HG02623 (cell line): Measurements from ENCODE around the gene WNT16.
"Not testable (repeated sequence)": the region's sequence is repeated elsewhere in the genome, so short reads cannot be mapped to it uniquely, and the experiment has no call there.

ENCODE experiments used
- ATAC-seq: cut with Tn5 transposase; IDR thresholded peaks from one replicate; pipeline ENCODE4 v1.9.1; 2021; ENCODE audit warnings: moderate library complexity; ENCODE audit not compliant: unreplicated experiment

The WNT16 gene

GRCh38 chr7:121305109-121305508, 23.7 kb upstream of the WNT16 start:
- no peak for ATAC-seq

GRCh38 chr7:121306565-121306964, 22.2 kb upstream of the WNT16 start:
- ATAC-seq, result no peak

- ATAC-seq, result no peak
Observed at GRCh38 chr7:121307021-121307574, 21.7 kb upstream of the WNT16 start.

GRCh38 chr7:121313220-121313792, 15.5 kb upstream of the WNT16 start:
- no peak for ATAC-seq

- ATAC-seq, result peak; percentile 88
Observed at GRCh38 chr7:121313793-121314676, 14.8 kb upstream of the WNT16 start.

- not testable (repeated sequence) for ATAC-seq
Observed at GRCh38 chr7:121315170-121315569, 13.6 kb upstream of the WNT16 start.

GRCh38 chr7:121322460-121322859, 6.3 kb upstream of the WNT16 start:
- ATAC-seq, result no peak

- ATAC-seq, result no peak
Observed at GRCh38 chr7:121323515-121324302, 5.1 kb upstream of the WNT16 start.

- ATAC-seq, result no peak
Observed at GRCh38 chr7:121327671-121328070, 1.1 kb upstream of the WNT16 start.

- peak; percentile 64 for ATAC-seq
Observed at GRCh38 chr7:121329191-121330052, 622 bp downstream of the WNT16 start.

GRCh38 chr7:121330053-121330833, 1.4 kb downstream of the WNT16 start:
- peak; percentile 17 for ATAC-seq

- ATAC-seq, result no peak
Observed at GRCh38 chr7:121331048-121331447, 2.2 kb downstream of the WNT16 start.

GRCh38 chr7:121331574-121331973, 2.8 kb downstream of the WNT16 start:
- no peak for ATAC-seq

GRCh38 chr7:121334376-121334775, 5.6 kb downstream of the WNT16 start:
- no peak for ATAC-seq

- no peak for ATAC-seq
Observed at GRCh38 chr7:121334875-121335648, 6.3 kb downstream of the WNT16 start.

- ATAC-seq, result no peak
Observed at GRCh38 chr7:121336579-121336978, 7.8 kb downstream of the WNT16 start.

GRCh38 chr7:121337398-121337797, 8.6 kb downstream of the WNT16 start:
- ATAC-seq, result peak; percentile 58

GRCh38 chr7:121339082-121339481, 10.3 kb downstream of the WNT16 start:
- ATAC-seq, result no peak

- ATAC-seq, result no peak
Observed at GRCh38 chr7:121341933-121342332, 13.1 kb downstream of the WNT16 start.
